ENCODE results near the gene PIK3R6. TPM values are rescaled to one million over a fixed set of nuclear protein-coding genes. Genes with fewer than 3 reads are reported as not detected.

Gene PIK3R6
- total RNA-seq, 4 donors from 2014 or later: 0.52 to 2.5 (median 1.1) TPM

GRCh38 chr17:8758137-8758596, 109.3 kb downstream of the PIK3R6 start, which contains the start of gene SPDYE4:
SPDYE4 (minus strand) TSS chr17:8758546; CDS start chr17:8758382, 164 bp downstream.
- intact Hi-C loops (cut with DNase I; ENCODE audit: low total_unique reads): no loop called here
- no peak for DNase-seq (ENCODE audit: low spot score in 2 of 2)
- WGBS, 2 donors: 93% methylated on average over 15 of the region's 15 CpGs
- TF ChIP-seq POLR2A (IDR thresholded peaks at IDR 0.05): no peak
- TF ChIP-seq CTCF (IDR thresholded peaks at IDR 0.05): no peak
- no peak within 1 kb of the TSS for H3K4me3 ChIP-seq (ENCODE audit: low read depth, poor library complexity, severe bottlenecking)

- H3K4me3 ChIP-seq (ENCODE audit: low read depth, poor library complexity, severe bottlenecking): no peak overlapping the region
- intact Hi-C loops (cut with DNase I; ENCODE audit: low total_unique reads): no loop called here
- TF ChIP-seq CTCF (IDR thresholded peaks at IDR 0.05): no peak
- TF ChIP-seq POLR2A (IDR thresholded peaks at IDR 0.05): no peak
- 85 to 88% methylated on average over 13 of the region's 13 CpGs for WGBS, 2 donors
- DNase-seq (ENCODE audit: low spot score in 2 of 2): no peak
Measured at GRCh38 chr17:8757189-8757588, 110.3 kb downstream of the PIK3R6 start.

- WGBS, 2 donors: 87 to 91% methylated on average over 12 of the region's 12 CpGs
- TF ChIP-seq CTCF (IDR thresholded peaks at IDR 0.05) (no peak), POLR2A (IDR thresholded peaks at IDR 0.05) (no peak)
- intact Hi-C loops (cut with DNase I; ENCODE audit: low total_unique reads): no loop called here
- H3K4me3 ChIP-seq (ENCODE audit: low read depth, poor library complexity, severe bottlenecking): no peak overlapping the region
- DNase-seq (ENCODE audit: low spot score in 2 of 2): no peak
Measured at GRCh38 chr17:8755590-8756255, 111.8 kb downstream of the PIK3R6 start.

GRCh38 chr17:8754890-8755289, 112.6 kb downstream of the PIK3R6 start:
- no peak overlapping the region for H3K4me3 ChIP-seq (ENCODE audit: low read depth, poor library complexity, severe bottlenecking)
- no peak for DNase-seq (ENCODE audit: low spot score in 2 of 2)
- TF ChIP-seq CTCF (IDR thresholded peaks at IDR 0.05) (no peak), POLR2A (IDR thresholded peaks at IDR 0.05) (no peak)
- intact Hi-C loops (cut with DNase I; ENCODE audit: low total_unique reads): no loop called here
- 82 to 83% methylated on average over 8 of the region's 8 CpGs for WGBS, 2 donors

GRCh38 chr17:8753976-8754440, 113.5 kb downstream of the PIK3R6 start:
- 41 to 53% methylated on average over 1 of the region's 1 CpG for WGBS, 2 donors
- no peak for DNase-seq (ENCODE audit: low spot score in 2 of 2)
- intact Hi-C loops (cut with DNase I; ENCODE audit: low total_unique reads): no loop called here
- H3K4me3 ChIP-seq (ENCODE audit: low read depth, poor library complexity, severe bottlenecking): no peak overlapping the region
- TF ChIP-seq CTCF (IDR thresholded peaks at IDR 0.05): no peak
- no peak for TF ChIP-seq POLR2A (IDR thresholded peaks at IDR 0.05)
